Measurements from ENCODE around the gene RASGEF1B.
"Not testable (repeated sequence)": the region's sequence is repeated elsewhere in the genome, so short reads cannot be mapped to it uniquely, and the experiment has no call there.

Gene RASGEF1B

DNA sequence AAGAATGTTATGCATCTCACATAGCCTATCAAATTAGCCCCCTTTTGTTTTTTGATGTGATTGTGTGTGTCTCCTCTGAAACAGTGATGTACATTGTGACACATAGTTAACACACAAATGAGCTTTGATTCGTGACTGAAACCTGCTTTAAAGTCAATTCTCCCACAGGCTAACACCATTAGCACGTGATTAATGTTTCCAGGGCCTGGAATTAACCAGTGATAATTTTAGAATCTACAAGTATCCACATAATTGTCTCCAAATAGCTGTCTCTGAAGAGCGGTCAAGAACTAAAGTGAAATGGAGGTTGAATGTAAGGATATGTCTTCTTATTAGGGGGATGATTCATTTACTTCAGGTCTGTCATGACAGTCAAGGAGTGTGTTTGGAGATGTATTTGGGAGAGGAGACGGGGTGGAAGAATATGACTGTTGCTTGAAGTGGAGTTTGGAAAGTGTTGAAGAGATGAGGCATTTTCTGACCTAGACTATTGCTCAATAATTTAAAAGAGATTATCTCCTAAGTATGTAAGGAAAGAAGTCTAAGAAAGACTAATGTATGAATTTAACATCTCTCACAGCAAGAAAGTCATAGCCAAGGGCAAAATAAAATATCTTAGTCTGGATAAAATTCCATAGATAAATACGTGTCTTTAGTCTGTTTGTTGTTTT lies 13.7 kb upstream of the RASGEF1B start:
- no peak for DNase-seq (ENCODE audit: extremely low read depth, low read depth)
- TF ChIP-seq, protein P1, sequence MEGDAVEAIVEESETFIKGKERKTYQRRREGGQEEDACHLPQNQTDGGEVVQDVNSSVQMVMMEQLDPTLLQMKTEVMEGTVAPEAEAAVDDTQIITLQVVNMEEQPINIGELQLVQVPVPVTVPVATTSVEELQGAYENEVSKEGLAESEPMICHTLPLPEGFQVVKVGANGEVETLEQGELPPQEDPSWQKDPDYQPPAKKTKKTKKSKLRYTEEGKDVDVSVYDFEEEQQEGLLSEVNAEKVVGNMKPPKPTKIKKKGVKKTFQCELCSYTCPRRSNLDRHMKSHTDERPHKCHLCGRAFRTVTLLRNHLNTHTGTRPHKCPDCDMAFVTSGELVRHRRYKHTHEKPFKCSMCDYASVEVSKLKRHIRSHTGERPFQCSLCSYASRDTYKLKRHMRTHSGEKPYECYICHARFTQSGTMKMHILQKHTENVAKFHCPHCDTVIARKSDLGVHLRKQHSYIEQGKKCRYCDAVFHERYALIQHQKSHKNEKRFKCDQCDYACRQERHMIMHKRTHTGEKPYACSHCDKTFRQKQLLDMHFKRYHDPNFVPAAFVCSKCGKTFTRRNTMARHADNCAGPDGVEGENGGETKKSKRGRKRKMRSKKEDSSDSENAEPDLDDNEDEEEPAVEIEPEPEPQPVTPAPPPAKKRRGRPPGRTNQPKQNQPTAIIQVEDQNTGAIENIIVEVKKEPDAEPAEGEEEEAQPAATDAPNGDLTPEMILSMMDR (IDR thresholded peaks at IDR 0.05; ENCODE audit: low read depth, low read length) = no peak

DNA sequence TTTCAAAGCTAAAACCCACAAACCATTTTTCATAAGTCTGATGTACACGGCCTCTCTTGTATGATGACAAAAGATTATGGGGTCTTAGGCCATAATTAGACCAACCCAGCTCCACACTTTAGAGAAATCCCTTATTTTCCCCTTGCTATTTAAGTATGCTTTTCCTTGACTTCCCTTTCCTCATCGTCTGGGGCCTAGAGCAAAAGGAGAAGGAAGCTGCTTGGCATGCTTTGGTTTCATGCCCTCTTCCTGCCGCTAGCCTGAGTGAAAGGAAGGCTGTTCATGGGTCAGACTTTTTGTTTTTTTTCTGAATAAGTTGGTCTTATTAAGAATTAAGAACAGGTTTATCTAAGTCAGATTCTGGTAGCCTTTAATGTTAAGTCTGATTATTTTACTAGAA lies 10.6 kb upstream of the RASGEF1B start:
- TF ChIP-seq, protein P1 (IDR thresholded peaks at IDR 0.05; ENCODE audit: low read depth, low read length) = no peak
- no peak for DNase-seq (ENCODE audit: extremely low read depth, low read depth)

DNA sequence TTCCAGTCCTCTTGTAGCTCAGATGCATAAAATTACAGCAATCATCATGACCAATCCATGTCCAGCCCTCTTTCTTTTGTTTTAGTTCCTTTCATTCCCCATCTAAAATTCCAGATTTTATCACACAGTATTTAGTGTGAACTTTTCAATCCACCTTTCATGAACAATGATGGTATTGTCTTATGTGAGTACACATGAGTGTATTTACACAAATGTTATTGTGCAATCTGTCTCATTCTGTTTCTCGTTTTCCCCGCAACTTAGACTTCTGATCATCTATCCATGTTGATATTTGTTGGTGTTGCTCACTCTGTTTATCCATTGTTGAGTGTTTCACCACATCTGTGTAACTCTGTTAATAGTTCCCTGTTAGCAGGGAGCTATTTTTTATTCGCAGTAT lies 9.4 kb upstream of the RASGEF1B start:
- TF ChIP-seq, protein P1 (IDR thresholded peaks at IDR 0.05; ENCODE audit: low read depth, low read length) = no peak
- no peak for DNase-seq (ENCODE audit: extremely low read depth, low read depth)

DNA sequence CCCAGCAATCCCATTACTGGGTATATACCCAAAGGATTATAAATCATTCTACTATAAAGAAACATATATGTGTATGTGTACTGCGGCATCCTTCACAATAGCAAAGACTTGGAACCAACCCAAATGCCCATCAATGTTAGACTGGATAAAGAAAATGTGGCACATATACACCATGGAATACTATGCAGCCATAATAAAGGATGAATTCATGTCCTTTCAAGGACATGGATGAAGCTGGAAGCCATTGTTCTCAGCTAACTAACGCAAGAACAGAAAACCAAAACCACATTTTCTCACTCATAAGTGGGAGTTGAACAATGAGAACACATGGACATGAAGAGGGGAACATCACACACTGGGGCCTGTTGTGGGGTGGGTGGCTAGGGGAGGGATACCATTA lies 7.9 kb upstream of the RASGEF1B start:
- DNase-seq (ENCODE audit: extremely low read depth, low read depth) = not testable (repeated sequence)

DNA sequence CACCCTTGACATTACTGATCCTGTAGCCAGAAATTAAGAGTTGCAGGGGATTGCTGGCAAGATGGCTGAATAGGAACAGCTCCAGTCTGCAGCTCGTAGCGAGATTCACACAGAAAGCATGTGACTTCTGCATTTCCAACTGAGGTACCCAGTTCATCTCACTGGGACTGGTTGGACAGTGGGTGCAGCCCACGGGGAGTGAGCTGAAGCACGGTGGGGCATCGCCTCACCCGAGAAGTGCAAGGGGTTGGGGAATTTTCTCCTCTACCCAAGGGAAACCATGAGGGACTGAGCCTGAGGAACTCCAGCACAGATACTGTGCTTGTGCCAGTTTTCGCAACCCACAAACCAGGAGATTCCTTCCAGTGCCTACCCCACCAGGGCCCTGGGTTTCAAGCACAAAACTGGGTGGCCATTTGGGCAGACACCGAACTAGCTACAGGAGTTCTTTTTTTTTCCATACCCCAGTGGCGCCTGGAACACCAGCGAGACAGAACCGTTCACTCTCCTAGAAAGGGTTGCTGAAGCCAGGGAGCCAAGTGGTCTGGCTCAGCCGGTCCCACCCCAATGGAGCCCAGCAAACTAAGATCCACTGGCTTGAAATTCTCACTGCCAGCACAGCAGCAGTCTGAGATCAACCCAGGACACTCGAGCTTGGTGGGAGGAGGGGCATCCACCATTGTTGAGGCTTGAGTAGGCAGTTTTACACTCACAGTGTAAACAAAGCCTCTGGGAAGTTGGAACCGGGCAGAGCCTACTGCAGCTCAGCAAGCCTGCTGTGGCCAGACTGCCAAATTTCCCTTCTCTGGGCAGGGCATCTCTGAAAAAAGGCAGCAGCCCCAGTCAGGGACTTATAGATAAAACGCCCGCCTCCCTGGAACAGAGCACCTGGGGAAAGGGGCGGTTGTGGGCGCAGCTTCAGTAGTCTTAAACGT lies 1.9 kb upstream of the RASGEF1B start:
- DNase-seq (ENCODE audit: extremely low read depth, low read depth) = not testable (repeated sequence)

DNA sequence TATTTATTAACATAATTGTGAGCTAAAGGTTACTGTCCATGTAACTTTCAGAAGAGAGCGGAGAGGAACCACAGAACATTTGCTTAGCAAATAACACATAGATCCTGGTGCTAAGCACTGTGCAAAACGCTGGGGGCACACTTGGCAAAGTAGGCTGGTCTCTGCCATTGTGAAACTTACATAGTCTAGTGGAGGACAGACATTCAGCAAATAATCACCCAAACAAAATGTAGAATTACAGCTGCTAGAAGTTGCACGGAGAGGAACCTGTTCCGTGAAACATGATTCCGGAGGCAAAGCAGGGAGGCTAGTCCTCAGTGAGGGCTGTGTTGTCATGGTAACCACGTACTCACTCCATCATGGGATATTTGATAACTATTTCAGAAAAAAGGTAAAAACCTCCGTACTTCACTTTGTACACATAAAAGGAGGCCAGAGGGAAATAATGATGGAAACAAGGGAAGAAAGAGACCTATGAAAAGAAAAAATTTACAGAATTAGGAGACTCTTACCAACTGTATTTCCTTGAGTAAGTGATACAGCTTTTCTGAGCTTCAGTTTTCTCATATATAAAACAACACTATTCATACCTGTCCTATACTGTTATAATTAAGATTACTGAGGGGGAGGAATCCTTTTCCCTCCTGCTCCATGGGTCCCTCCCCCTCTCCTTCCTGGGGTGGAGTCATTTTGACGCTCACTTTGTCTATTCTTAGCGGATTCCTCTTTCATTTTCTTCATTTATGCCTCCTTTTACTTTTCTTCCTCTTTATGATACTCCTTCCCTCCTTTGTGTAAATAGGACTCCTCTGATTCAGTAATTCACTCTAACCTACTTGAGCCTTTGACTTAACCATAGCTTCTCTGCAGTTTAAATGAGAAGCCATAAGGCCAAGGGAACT lies 825 bp upstream of the RASGEF1B start:
- TF ChIP-seq, protein P1 (IDR thresholded peaks at IDR 0.05; ENCODE audit: low read depth, low read length) = peak; percentile 11
- DNase-seq (ENCODE audit: extremely low read depth, low read depth) = no peak

DNA sequence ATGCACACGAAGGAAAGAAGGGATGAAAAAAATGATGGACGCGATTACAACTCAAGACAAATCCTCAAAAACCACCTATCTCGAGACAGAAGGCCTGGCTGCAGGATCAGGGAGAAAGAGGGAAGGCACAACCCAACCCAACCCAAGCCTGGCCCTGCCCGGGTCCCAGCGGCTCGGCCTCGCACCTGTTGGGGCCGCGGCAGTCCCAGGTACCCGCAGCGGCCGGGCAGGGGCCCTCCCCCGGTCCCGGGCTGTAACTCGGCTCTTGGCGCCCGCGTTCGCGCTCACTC lies 464 bp downstream of the RASGEF1B start:
- TF ChIP-seq, protein P1 (IDR thresholded peaks at IDR 0.05; ENCODE audit: low read depth, low read length) = no peak
- no peak for DNase-seq (ENCODE audit: extremely low read depth, low read depth)
